Measurements from ENCODE around the gene SNX14. TPM values are rescaled to one million over a fixed set of nuclear protein-coding genes. Genes with fewer than 3 reads are reported as not detected.

The SNX14 gene
- total RNA-seq, 2 donors from 2014 or later = 41.8 to 68.6 TPM

GRCh38 chr6:85580118-85580877 is 13.4 kb downstream of the SNX14 start:
- DNase-seq (peak; percentile 52 to 72 (median 64)), ATAC-seq (peak; percentile 94)
- WGBS, 2 donors = 66 to 71% methylated on average over 5 of the region's 5 CpGs
- Histone ChIP-seq H3K27me3 (no peaks in the 10 kb centered on the region), H3K4me1 (peaks cover 30% of the 10 kb centered on the region), H3K27ac (peak overlapping the region; percentile 1 to 62 (median 58)), H3K36me3 (replicated peaks in 1 of 2; ENCODE audit: insufficient read depth in 1 of 2, low read depth in 2 of 2) (no peaks in the 10 kb centered on the region), H3K4me3 (no peak overlapping the region), H3K9me3 (no peaks in the 10 kb centered on the region)
- intact Hi-C loops (cut with DNase I) = no loop called here
- no peak for TF ChIP-seq POLR2A (IDR thresholded peaks at IDR 0.05)
- TF ChIP-seq CTCF (IDR thresholded peaks at IDR 0.05) = no peak

GRCh38 chr6:85579581-85579980 is 14.1 kb downstream of the SNX14 start:
- WGBS, 2 donors = 76 to 80% methylated on average over 4 of the region's 4 CpGs
- DNase-seq (no peak), ATAC-seq (no peak)
- Histone ChIP-seq H3K36me3 (replicated peaks in 1 of 2; ENCODE audit: insufficient read depth in 1 of 2, low read depth in 2 of 2) (no peaks in the 10 kb centered on the region), H3K27me3 (no peaks in the 10 kb centered on the region), H3K27ac (peak overlapping the region in 1 of 4 donors; percentile 55), H3K9me3 (no peaks in the 10 kb centered on the region), H3K4me3 (no peak overlapping the region), H3K4me1 (peaks cover 37% of the 10 kb centered on the region)
- intact Hi-C loops (cut with DNase I) = no loop called here
- TF ChIP-seq CTCF (IDR thresholded peaks at IDR 0.05) (no peak), POLR2A (IDR thresholded peaks at IDR 0.05) (no peak)

- no peaks in the 10 kb centered on the region for H3K27me3 ChIP-seq
- H3K36me3 ChIP-seq (replicated peaks in 1 of 2; ENCODE audit: insufficient read depth in 1 of 2, low read depth in 2 of 2) = no peaks in the 10 kb centered on the region
- no peak for TF ChIP-seq CTCF (IDR thresholded peaks at IDR 0.05)
- no peak for TF ChIP-seq POLR2A (IDR thresholded peaks at IDR 0.05)
- WGBS, 2 donors = 69 to 89% methylated on average over 2 of the region's 2 CpGs
- no peak overlapping the region for H3K4me3 ChIP-seq
- no peak overlapping the region for H3K27ac ChIP-seq
- peaks cover 37% of the 10 kb centered on the region for H3K4me1 ChIP-seq
- no peak for ATAC-seq
- intact Hi-C loops (cut with DNase I) = no loop called here
- H3K9me3 ChIP-seq = no peaks in the 10 kb centered on the region
- DNase-seq = no peak
These were observed 17.2 kb downstream of the SNX14 start for GRCh38 chr6:85576476-85576875.

GRCh38 chr6:85574932-85575598 is 18.6 kb downstream of the SNX14 start:
- intact Hi-C loops (cut with DNase I) = no loop called here
- DNase-seq (no peak), ATAC-seq (peak; percentile 52)
- TF ChIP-seq POLR2A (IDR thresholded peaks at IDR 0.05) = no peak
- TF ChIP-seq CTCF (IDR thresholded peaks at IDR 0.05) = no peak
- Histone ChIP-seq H3K4me3 (no peak overlapping the region), H3K9me3 (no peaks in the 10 kb centered on the region), H3K27me3 (no peaks in the 10 kb centered on the region), H3K27ac (peak overlapping the region in 1 of 4 donors; percentile 3), H3K4me1 (peaks cover 23% of the 10 kb centered on the region), H3K36me3 (replicated peaks in 1 of 2; ENCODE audit: insufficient read depth in 1 of 2, low read depth in 2 of 2) (no peaks in the 10 kb centered on the region)

All from body of pancreas (tissue), 4 donors.